HCT116 (cell line): ENCODE measurements around the gene SLC12A7. TPM values are rescaled to one million over a fixed set of nuclear protein-coding genes. Genes with fewer than 3 reads are reported as not detected.

Experiments used
- ATAC-seq: fragments of 200-7000 bp; cut with Tn5 transposase; 2 replicates; pipeline ENCODE4 v1.9.1; 2020; ENCODE audit warnings: mild to moderate bottlenecking, moderate library complexity
- BruUV-seq: library from RNA; stranded (reverse); fragments of 400-500 nt; replicated peaks from 2 replicates; lab custom pipeline; 2021; lab: Mats Ljungman, UMichigan
- CTCF ChIA-PET: fragments of 300-600 bp; sonication (Branson Sonifier 250); formaldehyde crosslinking; loops from one replicate; lab custom pipeline; 2021; ENCODE audit warnings: antibody characterized with exemption; lab: Charles Lee
- POLR2A ChIA-PET: fragments of 300-600, 350-600 bp; sonication (Branson Sonifier 250); formaldehyde crosslinking; loops from one replicate; lab custom pipeline; 2021; ENCODE audit warnings: antibody characterized with exemption; lab: Charles Lee
- RAD21 ChIA-PET, 2 experiments: fragments of 300-600 bp; sonication (Branson Sonifier 250); formaldehyde crosslinking; loops; one replicate each; lab custom pipeline; 2023; ENCODE audit warnings: low total read pairs in 2 of 2; ENCODE audit not compliant: uncharacterized antibody in 2 of 2, unreplicated experiment in 2 of 2, low non-redundant PET in 1 of 2; lab: Charles Lee
- DNase-seq: peaks from one replicate; pipeline ENCODE4 v3.0.0-alpha.2; 2010; ENCODE audit warnings: low read depth, low spot score
- H2AFZ ChIP-seq: fragments of 200-600 bp; shearing (Covaris generic), sonication (generic); 2 replicates; pipeline ENCODE4 v1.6.1; 2017; ENCODE audit warnings: low read depth, mixed run types, mixed read lengths, antibody characterized with exemption, low read length; ENCODE audit not compliant: poor library complexity, severe bottlenecking
- H3K27ac ChIP-seq: 2 replicates; pipeline ENCODE4 v1.5.1; 2012; ENCODE audit warnings: low read depth, low read length
- H3K27me3 ChIP-seq: fragments of 200-600 bp; sonication (generic); 2 replicates; pipeline ENCODE4 v1.6.1; 2016; ENCODE audit warnings: mixed run types, low read length, mixed read lengths; ENCODE audit not compliant: insufficient read depth
- H3K36me3 ChIP-seq, 2 experiments: fragments of 200-500 bp in 1 of 2; fragments of 200-600 bp in 1 of 2; sonication (Bioruptor generic) in 1 of 2; sonication (generic) in 1 of 2; 2 replicates each; pipeline versions ENCODE4 v1.5.1 to v1.6.1; 2014 to 2016; ENCODE audit warnings: low read length in 2 of 2, inconsistent platforms in 1 of 2, mixed read lengths in 1 of 2, mixed run types in 1 of 2; ENCODE audit not compliant: insufficient read depth in 2 of 2, control insufficient read depth in 1 of 2
- H3K4me1 ChIP-seq, 2 experiments: fragments of 200-600 bp in 1 of 2; sonication (generic) in 1 of 2; 2 replicates each; pipeline versions ENCODE4 v1.5.1 to v1.6.1; 2012 to 2017; ENCODE audit warnings: low read length in 2 of 2, inconsistent platforms in 1 of 2, mild to moderate bottlenecking in 1 of 2, mixed read lengths in 1 of 2, mixed run types in 1 of 2, moderate library complexity in 1 of 2; ENCODE audit not compliant: insufficient read depth in 2 of 2, control insufficient read depth in 1 of 2
- H3K4me2 ChIP-seq: fragments of 200-600 bp; sonication (generic); 2 replicates; pipeline ENCODE4 v1.6.1; 2017; ENCODE audit warnings: mixed run types, low read length, mixed read lengths
- H3K4me3 ChIP-seq, 2 experiments: fragments of 200-600 bp in 1 of 2; sonication (generic) in 1 of 2; replicated peaks in 1 of 2; 2 replicates each; pipeline ENCODE4 v1.5.1; 2011 to 2016; ENCODE audit warnings: low read length in 2 of 2, control low read depth in 1 of 2, low read depth in 1 of 2, mild to moderate bottlenecking in 1 of 2, mixed read lengths in 1 of 2, mixed run types in 1 of 2
- H3K79me2 ChIP-seq: fragments of 200-600 bp; sonication (generic); 2 replicates; pipeline ENCODE4 v1.6.1; 2017; ENCODE audit warnings: mild to moderate bottlenecking, mixed run types, low read length, moderate library complexity, mixed read lengths; ENCODE audit not compliant: insufficient read depth
- H3K9ac ChIP-seq: fragments of 200-600 bp; sonication (generic); 2 replicates; pipeline ENCODE4 v1.6.1; 2016; ENCODE audit warnings: low read length, mixed read lengths
- H3K9me2 ChIP-seq: fragments of 200-600 bp; sonication (generic), shearing (Covaris generic); 2 replicates; pipeline ENCODE4 v1.6.1; 2017; ENCODE audit warnings: mixed run types, mild to moderate bottlenecking, moderate library complexity; ENCODE audit not compliant: insufficient read depth
- H3K9me3 ChIP-seq, 2 experiments: fragments of 200-500 bp in 1 of 2; fragments of 200-600 bp in 1 of 2; sonication (Bioruptor generic) in 1 of 2; sonication (generic) in 1 of 2; 2 replicates each; pipeline ENCODE4 v1.6.1; 2014 to 2017; ENCODE audit warnings: low read length in 2 of 2, mixed read lengths in 2 of 2, inconsistent platforms in 1 of 2, low read depth in 1 of 2, mild to moderate bottlenecking in 1 of 2, mixed run types in 1 of 2, moderate library complexity in 1 of 2; ENCODE audit not compliant: control insufficient read depth in 1 of 2, insufficient read depth in 1 of 2
- H4K20me1 ChIP-seq: fragments of 200-600 bp; sonication (generic), shearing (Covaris generic); 2 replicates; pipeline ENCODE4 v1.6.1; 2017; ENCODE audit warnings: mixed run types, mild to moderate bottlenecking, moderate library complexity; ENCODE audit not compliant: insufficient read depth
- CBX3 ChIP-seq: IDR thresholded peaks from 2 replicates; pipeline ENCODE4 v1.6.1; 2012; ENCODE audit warnings: low read depth
- CEBPB ChIP-seq: IDR thresholded peaks from 2 replicates; pipeline ENCODE4 v1.6.1; 2012; ENCODE audit warnings: low read depth
- EZH2 ChIP-seq: fragments of 200-600 bp; sonication (generic); IDR thresholded peaks from 2 replicates; pipeline ENCODE4 v1.6.1; 2017; ENCODE audit warnings: antibody characterized with exemption, mixed run types
- EZH2phosphoT487 ChIP-seq: fragments of 200-600 bp; IDR thresholded peaks from 2 replicates; pipeline ENCODE4 v1.6.1; 2018; ENCODE audit warnings: antibody characterized with exemption, borderline replicate concordance
- JUND ChIP-seq: IDR thresholded peaks from 2 replicates; pipeline ENCODE4 v1.6.1; 2012
- RAD21 ChIP-seq: IDR thresholded peaks from 2 replicates; pipeline ENCODE4 v1.6.1; 2012; ENCODE audit warnings: low read depth, mild to moderate bottlenecking
- SRF ChIP-seq: IDR thresholded peaks from 2 replicates; pipeline ENCODE4 v1.6.1; 2012; ENCODE audit warnings: low read depth
- ZFX ChIP-seq: fragments of 450-650 bp; IDR thresholded peaks from 2 replicates; pipeline ENCODE4 v1.6.1; 2017
- intact Hi-C: fragments of 100-400 bp; cut with micrococcal nuclease; formaldehyde crosslinking; loops from 2 replicates; pipeline ENCODE4 v1.10.0; 2022
- total RNA-seq: library from RNA; stranded (reverse); gene quantifications from one replicate; pipeline ENCODE4 v1.2.1, GENCODE V29; 2021; ENCODE audit not compliant: unreplicated experiment

Gene SLC12A7
- total RNA-seq, 1 experiment from 2014 or later, result 29.6 TPM

- no TSS peak for BruUV-seq
- TF ChIP-seq RAD21 (no peak), ZFX (no peak), EZH2 (no peak), CBX3 (no peak)
- DNase-seq (no peak), ATAC-seq (no peak)
- Histone ChIP-seq H3K9ac (no peak overlapping the region), H3K36me3 (no peaks in the 10 kb centered on the region; a peak in 2 of 4 replicates), H3K4me1 (no peaks in the 10 kb centered on the region), H3K27ac (no peak overlapping the region), H3K9me2 (no peaks in the 10 kb centered on the region), H3K4me3 (no peak overlapping the region), H2AFZ (no peak overlapping the region), H4K20me1 (no peaks in the 10 kb centered on the region), H3K4me2 (no peak overlapping the region), H3K9me3 (no peaks in the 10 kb centered on the region), H3K79me2 (no peaks in the 10 kb centered on the region), H3K27me3 (no peaks in the 10 kb centered on the region)
- ChIA-PET CTCF (no interaction called here), RAD21 (no interaction called here), POLR2A (no interaction called here)
- intact Hi-C loops, result no loop called here
Measured at GRCh38 chr5:1076406-1076805, 35.5 kb downstream of the SLC12A7 start.

- RAD21 ChIA-PET, result no interaction called here
Measured at GRCh38 chr5:1075931-1076330, 35.9 kb downstream of the SLC12A7 start.

More at GRCh38 chr5:1075931-1076330, 35.9 kb downstream of the SLC12A7 start:
- ATAC-seq (no peak), DNase-seq (no peak)
- Histone ChIP-seq H3K4me3 (no peak overlapping the region), H3K27ac (no peak overlapping the region), H3K9me3 (no peaks in the 10 kb centered on the region), H3K9ac (no peak overlapping the region), H3K4me1 (no peaks in the 10 kb centered on the region), H3K36me3 (no peaks in the 10 kb centered on the region; a peak in 2 of 4 replicates), H3K4me2 (no peak overlapping the region), H3K79me2 (no peaks in the 10 kb centered on the region), H4K20me1 (no peaks in the 10 kb centered on the region), H3K27me3 (no peaks in the 10 kb centered on the region), H2AFZ (no peak overlapping the region), H3K9me2 (no peaks in the 10 kb centered on the region)
- TF ChIP-seq EZH2 (no peak), EZH2phosphoT487 (no peak), JUND (no peak), CEBPB (no peak), SRF (no peak), ZFX (no peak)
- BruUV-seq, result no TSS peak
- CTCF ChIA-PET, result no interaction called here
- POLR2A ChIA-PET, result no interaction called here
- intact Hi-C loops, result no loop called here
